Subcutaneous adipose tissue (tissue), 4 donors: ENCODE measurements around the gene HS3ST3B1. TPM values are rescaled to one million over a fixed set of nuclear protein-coding genes. Genes with fewer than 3 reads are reported as not detected.

Source experiments
- total RNA-seq, 4 donors: library from RNA; depleted of rRNA; stranded (reverse); fragments of >200 nt; gene quantifications; one replicate each; pipeline ENCODE4 v1.1.0, GENCODE V29; 2016
- TF ChIP-seq, protein P1 (sequence below): fragments of 450-650 bp; IDR thresholded peaks from one replicate; pipeline ENCODE4 v1.5.1; 2016; ENCODE audit warnings: low read depth, mild to moderate bottlenecking, control low read depth, antibody characterized with exemption, moderate library complexity

The HS3ST3B1 gene
- total RNA-seq, 4 donors from 2014 or later, result 0.66 to 2.4 (median 1.1) TPM

DNA sequence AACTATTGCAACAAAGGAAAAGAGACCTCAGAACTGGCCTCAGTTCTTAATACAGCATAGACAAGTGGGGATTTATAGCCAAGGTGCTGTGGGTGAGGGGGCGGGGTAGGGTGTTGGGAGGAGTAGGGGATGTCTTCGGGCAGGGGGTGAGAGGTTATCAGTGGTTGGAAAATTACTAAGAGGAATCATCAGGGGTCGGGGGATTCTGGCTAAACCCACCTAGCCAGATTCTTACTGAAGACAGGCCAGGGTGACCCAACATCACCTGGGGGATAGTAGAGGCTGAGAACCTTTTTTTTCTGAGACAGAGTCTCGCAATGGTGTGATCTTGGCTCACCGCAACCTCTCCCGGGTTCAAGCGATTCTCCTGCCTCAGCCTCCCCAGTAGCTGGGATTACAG is 32.6 kb downstream of the HS3ST3B1 start:
- TF ChIP-seq, protein P1, sequence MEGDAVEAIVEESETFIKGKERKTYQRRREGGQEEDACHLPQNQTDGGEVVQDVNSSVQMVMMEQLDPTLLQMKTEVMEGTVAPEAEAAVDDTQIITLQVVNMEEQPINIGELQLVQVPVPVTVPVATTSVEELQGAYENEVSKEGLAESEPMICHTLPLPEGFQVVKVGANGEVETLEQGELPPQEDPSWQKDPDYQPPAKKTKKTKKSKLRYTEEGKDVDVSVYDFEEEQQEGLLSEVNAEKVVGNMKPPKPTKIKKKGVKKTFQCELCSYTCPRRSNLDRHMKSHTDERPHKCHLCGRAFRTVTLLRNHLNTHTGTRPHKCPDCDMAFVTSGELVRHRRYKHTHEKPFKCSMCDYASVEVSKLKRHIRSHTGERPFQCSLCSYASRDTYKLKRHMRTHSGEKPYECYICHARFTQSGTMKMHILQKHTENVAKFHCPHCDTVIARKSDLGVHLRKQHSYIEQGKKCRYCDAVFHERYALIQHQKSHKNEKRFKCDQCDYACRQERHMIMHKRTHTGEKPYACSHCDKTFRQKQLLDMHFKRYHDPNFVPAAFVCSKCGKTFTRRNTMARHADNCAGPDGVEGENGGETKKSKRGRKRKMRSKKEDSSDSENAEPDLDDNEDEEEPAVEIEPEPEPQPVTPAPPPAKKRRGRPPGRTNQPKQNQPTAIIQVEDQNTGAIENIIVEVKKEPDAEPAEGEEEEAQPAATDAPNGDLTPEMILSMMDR, result no peak

DNA sequence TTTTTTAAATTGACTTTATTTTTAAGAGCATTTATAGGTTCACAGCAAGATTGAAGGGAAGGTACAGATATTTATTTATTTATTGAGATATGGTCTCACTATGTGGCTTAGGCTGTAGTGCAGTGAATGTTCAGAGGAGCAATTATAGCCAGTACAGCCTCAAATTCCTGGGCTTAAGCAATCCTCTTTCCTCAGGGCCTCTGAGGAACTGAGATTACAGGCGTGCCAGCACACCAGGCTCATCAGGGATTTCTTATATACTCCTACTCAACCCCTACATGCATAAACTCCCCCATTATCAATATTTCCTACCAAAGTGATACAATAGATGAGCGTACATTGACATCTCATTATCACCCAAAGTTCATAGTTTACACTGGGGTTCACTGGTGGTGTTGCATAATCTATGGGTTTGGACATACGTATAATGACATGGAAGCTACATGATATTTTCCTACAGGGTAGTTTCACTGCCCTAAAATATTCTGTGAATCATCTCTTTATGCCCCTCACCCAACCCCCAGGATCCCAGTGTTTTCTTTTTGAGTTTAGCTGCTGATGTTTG is 33.5 kb downstream of the HS3ST3B1 start:
- TF ChIP-seq, protein P1, result no peak

GRCh38 chr17:14334919-14335318 is 34.0 kb downstream of the HS3ST3B1 start:
- TF ChIP-seq, protein P1, result no peak

GRCh38 chr17:14336418-14336817 is 35.5 kb downstream of the HS3ST3B1 start:
- TF ChIP-seq, protein P1, result no peak

- TF ChIP-seq, protein P1, result no peak
Observed at GRCh38 chr17:14337596-14338079, 36.8 kb downstream of the HS3ST3B1 start.

DNA sequence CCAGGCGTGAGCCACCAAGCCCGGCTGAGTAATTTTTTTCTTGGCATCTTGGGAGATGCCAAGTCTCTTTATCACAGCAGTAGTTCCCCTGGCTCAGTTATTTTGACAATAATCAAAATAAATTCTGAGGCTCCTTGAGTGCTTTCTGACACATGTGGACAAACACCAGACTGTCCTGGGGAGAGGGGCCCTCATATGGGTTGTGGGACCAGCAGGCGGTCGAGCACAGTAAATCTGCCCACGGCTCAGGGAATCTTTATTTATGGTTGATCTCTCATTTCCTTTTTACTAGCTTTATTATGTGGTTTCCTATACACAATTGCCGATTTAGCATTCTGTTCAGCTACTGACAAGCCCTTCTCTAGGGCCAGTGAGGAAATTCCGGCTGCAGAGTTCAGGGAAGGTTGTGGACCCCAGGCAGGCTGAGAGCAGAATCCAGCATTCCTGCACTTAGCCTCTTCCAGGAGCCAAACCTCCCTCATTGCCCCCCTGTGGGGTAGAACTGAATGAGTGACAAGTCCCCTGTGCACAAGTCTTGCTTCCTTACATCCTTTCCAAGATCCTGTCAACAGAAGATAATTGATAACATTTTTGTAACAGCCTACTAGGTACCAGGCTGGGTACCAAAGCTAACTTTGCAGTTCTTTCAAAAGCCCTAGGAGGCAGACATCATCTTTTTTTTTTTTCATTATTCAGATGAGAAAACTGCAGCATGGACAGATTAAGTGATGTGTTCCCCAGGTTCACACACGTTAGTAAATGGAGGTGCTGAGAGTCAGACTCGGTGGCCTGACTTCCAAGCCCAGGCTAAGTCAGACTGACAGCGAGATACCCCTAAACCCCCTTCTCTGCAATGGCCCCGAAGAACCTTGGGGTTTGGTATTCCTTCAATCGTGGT is 40.2 kb downstream of the HS3ST3B1 start:
- TF ChIP-seq, protein P1, result no peak

DNA sequence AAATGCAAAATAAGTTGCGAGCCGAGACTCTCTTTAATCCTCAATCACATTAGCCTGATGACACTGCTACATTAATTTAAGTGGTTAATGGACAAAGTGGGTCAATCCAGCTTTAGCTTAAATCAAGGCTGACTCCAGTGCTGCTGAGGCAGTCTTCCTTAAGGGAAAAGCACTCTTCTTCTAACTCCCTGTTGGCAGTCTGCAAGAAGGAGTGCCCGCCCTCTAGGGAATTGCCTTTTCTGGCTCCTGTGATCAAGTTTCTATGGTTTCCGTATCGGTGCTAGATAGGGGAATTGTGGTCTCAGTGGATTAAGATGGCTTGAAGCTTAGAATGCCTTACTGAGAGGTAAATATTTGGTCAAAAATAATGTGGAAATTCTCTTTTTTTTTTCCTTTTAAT is 41.0 kb downstream of the HS3ST3B1 start:
- TF ChIP-seq, protein P1, result no peak
